Panc1 (cell line): ENCODE data around the gene YES1.

ENCODE experiments used
- CTCF ChIP-seq: fragments of 450-650 bp; IDR thresholded peaks from 2 replicates; pipeline ENCODE4 v1.5.1; 2017; ENCODE audit warnings: mild to moderate bottlenecking
- POLR2AphosphoS5 ChIP-seq: IDR thresholded peaks from 2 replicates; pipeline ENCODE4 v1.6.1; 2012; ENCODE audit warnings: mild to moderate bottlenecking, low read depth, low read length, moderate library complexity
- SIN3A ChIP-seq: IDR thresholded peaks from 2 replicates; pipeline ENCODE4 v1.6.1; 2012; ENCODE audit warnings: low read depth, mild to moderate bottlenecking, low read length, moderate library complexity, borderline replicate concordance; ENCODE audit not compliant: insufficient read depth
- TCF7L2 ChIP-seq: IDR thresholded peaks from 2 replicates; pipeline ENCODE4 v1.6.1; 2011; ENCODE audit warnings: mild to moderate bottlenecking, low read depth, low read length, inconsistent platforms

- TF ChIP-seq CTCF (no peak), POLR2AphosphoS5 (no peak), SIN3A (no peak), TCF7L2 (no peak)
These were observed 3.5 kb downstream of the YES1 start for GRCh38 chr18:808502-808901.
